ENCODE results near the gene ZNF70. TPM values are rescaled to one million over a fixed set of nuclear protein-coding genes. Genes with fewer than 3 reads are reported as not detected.

ZNF70 gene
- total RNA-seq, 2 experiments from 2014 or later = 1.3 to 1.9 TPM

- no peak for ATAC-seq (ENCODE audit: poor library complexity)
- H3K27ac Mint-ChIP-seq = no peak overlapping the region
- no peak for TF ChIP-seq CTCF (IDR thresholded peaks at IDR 0.05)
- ChIA-PET POLR2A (interaction anchor here (1.0 to 1.2 kb wide), 2 partner anchors 9 to 117 kb away, joined by 3 to 4 read pairs; partner anchors contain the start of gene SMARCB1), CTCF (no interaction called here)
- H3K9me3 ChIP-seq (ENCODE audit: control insufficient read depth in 1 of 2, insufficient read depth in 1 of 2, low read length in 2 of 2) = no peaks in the 10 kb centered on the region
- no peak for DNase-seq
- H3K27ac ChIP-seq (ENCODE audit: low read depth in 1 of 2, low read length in 2 of 2) = no peak overlapping the region
- no peak overlapping the region for H3K4me3 ChIP-seq (ENCODE audit: low read length)
- H3K27me3 ChIP-seq (ENCODE audit: control insufficient read depth in 1 of 2, insufficient read depth in 2 of 2, low read length in 2 of 2) = no peaks in the 10 kb centered on the region
- no peaks in the 10 kb centered on the region for H3K27me3 Mint-ChIP-seq
- peaks cover 7% of the 10 kb centered on the region for H3K4me1 Mint-ChIP-seq (ENCODE audit: low read depth)
- H3K4me1 ChIP-seq (ENCODE audit: insufficient read depth, low read length) = peaks cover 7% of the 10 kb centered on the region
- H3K36me3 Mint-ChIP-seq (ENCODE audit: low read depth) = no peaks in the 10 kb centered on the region
- intact Hi-C loops (cut with DNase I, micrococcal nuclease) = no loop called here
- H3K9me3 Mint-ChIP-seq = no peaks in the 10 kb centered on the region
- H3K4me3 Mint-ChIP-seq = no peak overlapping the region
- no peaks in the 10 kb centered on the region for H3K36me3 ChIP-seq (ENCODE audit: insufficient read depth, low read length)
These were observed 27.1 kb upstream of the ZNF70 start for GRCh38 chr22:23777776-23778576.

- Mint-ChIP-seq H3K4me3 (no peak overlapping the region), H3K9me3 (no peaks in the 10 kb centered on the region), H3K36me3 (ENCODE audit: low read depth) (no peaks in the 10 kb centered on the region), H3K27ac (no peak overlapping the region), H3K4me1 (ENCODE audit: low read depth) (peaks cover 15% of the 10 kb centered on the region), H3K27me3 (no peaks in the 10 kb centered on the region)
- Histone ChIP-seq H3K27me3 (ENCODE audit: control insufficient read depth in 1 of 2, insufficient read depth in 2 of 2, low read length in 2 of 2) (no peaks in the 10 kb centered on the region), H3K36me3 (ENCODE audit: insufficient read depth, low read length) (no peaks in the 10 kb centered on the region), H3K27ac (ENCODE audit: low read depth in 1 of 2, low read length in 2 of 2) (no peak overlapping the region), H3K4me3 (ENCODE audit: low read length) (no peak overlapping the region), H3K9me3 (ENCODE audit: control insufficient read depth in 1 of 2, insufficient read depth in 1 of 2, low read length in 2 of 2) (no peaks in the 10 kb centered on the region), H3K4me1 (ENCODE audit: insufficient read depth, low read length) (peaks cover 22% of the 10 kb centered on the region)
- ChIA-PET POLR2A (interaction anchor here (0.6 to 1.5 kb wide), 3 partner anchors 13 to 59 kb away, joined by 3 to 4 read pairs (median 3); partner anchors contain the start of gene C22orf15), CTCF (interaction anchor here (0.9 kb wide), 1 partner anchor 9 kb away, joined by 3 read pairs; no protein-coding TSS in a partner anchor)
- DNase-seq = no peak
- TF ChIP-seq CTCF (IDR thresholded peaks at IDR 0.05) = no peak
- intact Hi-C loops (cut with DNase I, micrococcal nuclease) = no loop called here
- ATAC-seq (ENCODE audit: poor library complexity) = no peak
These were observed 25.0 kb upstream of the ZNF70 start for GRCh38 chr22:23775779-23776375.

- Mint-ChIP-seq H3K27me3 (no peaks in the 10 kb centered on the region), H3K36me3 (ENCODE audit: low read depth) (no peaks in the 10 kb centered on the region), H3K27ac (no peak overlapping the region), H3K9me3 (no peaks in the 10 kb centered on the region), H3K4me1 (ENCODE audit: low read depth) (peaks cover 17% of the 10 kb centered on the region), H3K4me3 (no peak overlapping the region)
- intact Hi-C loops (cut with DNase I, micrococcal nuclease) = loop anchor here in 1 of 2 experiments (5.0 kb wide), 2 partner anchors 72 to 78 kb away; no protein-coding TSS in a partner anchor
- Histone ChIP-seq H3K4me3 (ENCODE audit: low read length) (no peak overlapping the region), H3K9me3 (ENCODE audit: control insufficient read depth in 1 of 2, insufficient read depth in 1 of 2, low read length in 2 of 2) (no peaks in the 10 kb centered on the region), H3K27ac (ENCODE audit: low read depth in 1 of 2, low read length in 2 of 2) (no peak overlapping the region), H3K36me3 (ENCODE audit: insufficient read depth, low read length) (no peaks in the 10 kb centered on the region), H3K27me3 (ENCODE audit: control insufficient read depth in 1 of 2, insufficient read depth in 2 of 2, low read length in 2 of 2) (no peaks in the 10 kb centered on the region), H3K4me1 (ENCODE audit: insufficient read depth, low read length) (peaks cover 28% of the 10 kb centered on the region)
- ATAC-seq (ENCODE audit: poor library complexity) (no peak), DNase-seq (no peak)
- TF ChIP-seq CTCF (IDR thresholded peaks at IDR 0.05) = no peak
- ChIA-PET CTCF (interaction anchor here (0.9 kb wide), 1 partner anchor 8 kb away, joined by 3 read pairs; no protein-coding TSS in a partner anchor), POLR2A (interaction anchor here (1.0 to 1.5 kb wide), 3 partner anchors 11 to 58 kb away, joined by 3 to 4 read pairs (median 4); no protein-coding TSS in a partner anchor)
These were observed 24.1 kb upstream of the ZNF70 start for GRCh38 chr22:23774922-23775436.

Measured in CD4-positive, alpha-beta T cell (primary cell).